GM12878 (cell line): ENCODE measurements around the gene NHS. TPM values are rescaled to one million over a fixed set of nuclear protein-coding genes. Genes with fewer than 3 reads are reported as not detected.

Experiments used
- ATAC-seq: fragments of 200-7000 bp; cut with Tn5 transposase; 3 replicates; pipeline ENCODE4 v1.9.1; 2020; ENCODE audit warnings: mild to moderate bottlenecking, moderate library complexity
- BruUV-seq: library from RNA; stranded (reverse); fragments of 400-500 nt; replicated peaks from 2 replicates; lab custom pipeline; 2021; lab: Mats Ljungman, UMichigan
- CTCF ChIA-PET: fragments of 300-600 bp; sonication (Branson Sonifier 250); formaldehyde crosslinking; extraction: SDS; loops from one replicate; lab custom pipeline; 2021; ENCODE audit warnings: inconsistent platforms; lab: Yijun Ruan, JAX
- POLR2A ChIA-PET: fragments of 350-600 bp; formaldehyde crosslinking; extraction: SDS; loops from one replicate; lab custom pipeline; 2021; ENCODE audit warnings: inconsistent platforms; lab: Charles Lee
- RAD21 ChIA-PET: fragments of 300-600 bp; sonication (Branson Sonifier 250); formaldehyde crosslinking; loops from one replicate; lab custom pipeline; 2023; ENCODE audit warnings: antibody characterized with exemption; ENCODE audit not compliant: unreplicated experiment; lab: Charles Lee
- SMC1A ChIA-PET: fragments of 300-600 bp; sonication (Branson Sonifier 250); formaldehyde crosslinking; loops from one replicate; lab custom pipeline; 2023; ENCODE audit not compliant: unreplicated experiment, uncharacterized antibody; lab: Charles Lee
- DNase-seq: peaks from one replicate; pipeline ENCODE4 v3.0.0-alpha.2; 2011; ENCODE audit warnings: low read depth, low spot score
- FAIRE-seq: peaks from 3 replicates; lab custom pipeline; 2011; peaks lifted over from hg19 to GRCh38; lab: Jason Lieb, UNC
- H2AFZ ChIP-seq: 2 replicates; pipeline ENCODE4 v1.6.0; 2011; ENCODE audit warnings: low read depth, low read length, control low read depth; ENCODE audit not compliant: control insufficient read depth
- H3K27ac ChIP-seq: 2 replicates; pipeline ENCODE4 v1.5.1; 2011; ENCODE audit warnings: control low read depth; ENCODE audit not compliant: control insufficient read depth, insufficient read depth
- H3K27me3 ChIP-seq, 2 experiments: replicated peaks in 1 of 2; 2 replicates each; pipeline versions ENCODE4 v1.6.0 to v1.6.1; 2011; ENCODE audit warnings: low read length in 1 of 2; ENCODE audit not compliant: control insufficient read depth in 2 of 2, insufficient read depth in 2 of 2
- H3K36me3 ChIP-seq, 2 experiments: 2 replicates each; pipeline ENCODE4 v1.5.1; 2011; ENCODE audit warnings: low read length in 1 of 2; ENCODE audit not compliant: control insufficient read depth in 2 of 2, insufficient read depth in 2 of 2
- H3K4me1 ChIP-seq: 2 replicates; pipeline ENCODE4 v1.6.1; 2011; ENCODE audit warnings: mild to moderate bottlenecking, low read length, moderate library complexity, mixed read lengths; ENCODE audit not compliant: control insufficient read depth, insufficient read depth
- H3K4me2 ChIP-seq: 2 replicates; pipeline ENCODE4 v1.6.0; 2011; ENCODE audit warnings: control low read depth; ENCODE audit not compliant: control insufficient read depth, insufficient read depth
- H3K4me3 ChIP-seq: fragments of 200-600 bp; sonication (generic); 2 replicates; pipeline ENCODE4 v1.5.1; 2016
- H3K79me2 ChIP-seq: 2 replicates; pipeline ENCODE4 v1.6.0; 2011; ENCODE audit warnings: low read length; ENCODE audit not compliant: control insufficient read depth, insufficient read depth
- H3K9ac ChIP-seq: 2 replicates; pipeline ENCODE4 v1.8.0; 2011; ENCODE audit warnings: low read length, control low read depth, mixed read lengths; ENCODE audit not compliant: control insufficient read depth, insufficient read depth
- H3K9me3 ChIP-seq: replicated peaks from 3 replicates; pipeline ENCODE4 v1.5.1; 2011; ENCODE audit warnings: mild to moderate bottlenecking, low read length; ENCODE audit not compliant: control insufficient read depth, insufficient read depth
- H4K20me1 ChIP-seq: 2 replicates; pipeline ENCODE4 v1.6.0; 2011; ENCODE audit not compliant: control insufficient read depth, insufficient read depth
- ATF7 ChIP-seq: fragments of 450-650 bp; IDR thresholded peaks from 2 replicates; pipeline ENCODE4 v1.6.1; 2016; ENCODE audit warnings: low read depth, mild to moderate bottlenecking
- BHLHE40 ChIP-seq, 2 experiments: fragments of 450-650 bp in 1 of 2; IDR thresholded peaks; 2 replicates each; pipeline ENCODE4 v1.6.1; 2011 to 2017; ENCODE audit warnings: low read depth in 2 of 2, borderline replicate concordance in 1 of 2, improper control_type of control experiment in 1 of 2, low read length in 1 of 2, mild to moderate bottlenecking in 1 of 2
- CHD4 ChIP-seq: fragments of 200-600 bp; sonication (generic); IDR thresholded peaks from 2 replicates; pipeline ENCODE4 v1.6.1; 2016; ENCODE audit warnings: mild to moderate bottlenecking
- FOXK2 ChIP-seq: fragments of 450-650 bp; IDR thresholded peaks from 2 replicates; pipeline ENCODE4 v1.6.1; 2017; ENCODE audit warnings: mild to moderate bottlenecking, moderate library complexity
- KAT2A ChIP-seq: conservative IDR thresholded peaks from 2 replicates; pipeline ENCODE4 v1.6.1; 2011; ENCODE audit warnings: low read depth, low read length; ENCODE audit not compliant: control insufficient read depth
- MYC ChIP-seq: IDR thresholded peaks from 2 replicates; pipeline ENCODE4 v1.6.1; 2011; ENCODE audit warnings: mild to moderate bottlenecking, low read length, moderate library complexity, inconsistent platforms; ENCODE audit not compliant: insufficient read depth, insufficient replicate concordance, insufficient read length, severe bottlenecking
- NBN ChIP-seq: fragments of 450-650 bp; IDR thresholded peaks from 2 replicates; pipeline ENCODE4 v1.6.1; 2016
- NRF1 ChIP-seq: conservative IDR thresholded peaks from 2 replicates; pipeline ENCODE4 v1.6.1; 2011; ENCODE audit warnings: mild to moderate bottlenecking, low read depth, low read length, improper control_type of control experiment
- PAX8 ChIP-seq: fragments of 450-650 bp; IDR thresholded peaks from 2 replicates; pipeline ENCODE4 v1.6.1; 2017; ENCODE audit warnings: mild to moderate bottlenecking, moderate library complexity
- POLR2A ChIP-seq: IDR thresholded peaks from 2 replicates; pipeline ENCODE4 v1.6.1; 2011; ENCODE audit warnings: low read depth, mild to moderate bottlenecking, low read length
- POLR2AphosphoS2 ChIP-seq: IDR thresholded peaks from 2 replicates; pipeline ENCODE4 v1.6.1; 2011; ENCODE audit warnings: low read depth, mild to moderate bottlenecking, low read length, improper control_type of control experiment, moderate library complexity
- SMARCA5 ChIP-seq: fragments of 450-650 bp; IDR thresholded peaks from 2 replicates; pipeline ENCODE4 v1.6.1; 2017; ENCODE audit warnings: mild to moderate bottlenecking
- STAT3 ChIP-seq: IDR thresholded peaks from 2 replicates; pipeline ENCODE4 v1.6.1; 2011; ENCODE audit warnings: low read depth, low read length, improper control_type of control experiment
- SUZ12 ChIP-seq: fragments of 200-600 bp; sonication (generic); IDR thresholded peaks from one replicate; pipeline ENCODE4 v1.6.1; 2018; ENCODE audit warnings: antibody characterized with exemption, mild to moderate bottlenecking; ENCODE audit not compliant: unreplicated experiment
- TARDBP ChIP-seq: IDR thresholded peaks from 2 replicates; pipeline ENCODE4 v1.6.1; 2016; ENCODE audit warnings: borderline replicate concordance
- ZSCAN29 ChIP-seq: fragments of 450-650 bp; IDR thresholded peaks from 2 replicates; pipeline ENCODE4 v1.6.1; 2017; ENCODE audit warnings: mild to moderate bottlenecking, moderate library complexity
- WGBS: methylation state at CpG from one replicate; pipeline ENCODE4 v1.1.6; 2016; ENCODE audit warnings: low lambda C conversion rate; ENCODE audit not compliant: insufficient replicate concordance, insufficient coverage; ENCODE audit errors: missing lambda C conversion rate; 5-methylcytosine and 5-hydroxymethylcytosine counted together
- in situ Hi-C: fragments of 300-500 bp; cut with MboI; formaldehyde crosslinking; loops from 9 replicates; pipeline ENCODE4 v1.14.3; 2018; ENCODE audit warnings: mixed read lengths
- intact Hi-C: fragments of 100-400 bp; cut with micrococcal nuclease; formaldehyde crosslinking; loops from one replicate; pipeline ENCODE4 v1.14.2; 2022; ENCODE audit not compliant: unreplicated experiment
- polyA plus RNA-seq, 11 experiments: library from polyadenylated mRNA; depleted of rRNA in 4 of 11; unstranded in 6 of 11; stranded (reverse) in 5 of 11; fragments of >200 nt; fragmentation: Nextera tagmentation in 4 of 11; fragmentation: Illumina TruSeq in 1 of 11; extraction: Ambion mirVana in 4 of 11; extraction: Trizol in 1 of 11; gene quantifications; 1 replicate in 1 of 11; 2 replicates in 10 of 11; pipeline versions ENCODE4 v1.2.1 to v1.2.3, GENCODE V29; 2011 to 2016; ENCODE audit warnings: inconsistent platforms in 2 of 11, missing spikeins in 2 of 11, low read depth in 1 of 11
- total RNA-seq, 4 experiments: library from RNA; depleted of rRNA in 3 of 4; stranded (reverse); fragments of >200 nt in 3 of 4; fragmentation: Illumina TruSeq in 1 of 4; extraction: Trizol in 1 of 4; gene quantifications; 2 replicates each; pipeline versions ENCODE4 v1.2.1 to v1.2.3, GENCODE V29; 2013 to 2021
- TF ChIP-seq, protein P1 (sequence below): fragments of 450-650 bp; IDR thresholded peaks from 2 replicates; pipeline ENCODE4 v1.6.1; 2014; ENCODE audit warnings: mild to moderate bottlenecking
- TF ChIP-seq, protein P2 (sequence below): IDR thresholded peaks from 2 replicates; pipeline ENCODE4 v1.6.1; 2011; ENCODE audit warnings: mild to moderate bottlenecking, low read depth, low read length, moderate library complexity; ENCODE audit not compliant: insufficient replicate concordance
- TF ChIP-seq, protein P3 (sequence below): fragments of 450-650 bp; conservative IDR thresholded peaks from 2 replicates; pipeline ENCODE4 v1.6.1; 2017; ENCODE audit warnings: mild to moderate bottlenecking, moderate library complexity

NHS gene
- total and polyA plus RNA-seq, 10 of the 15 experiments (the other 5 are each of a cell fraction or from before 2014, with no cell fraction given), result under 0.01 to 0.07 (median 0.03) TPM; not detected in 7

DNA sequence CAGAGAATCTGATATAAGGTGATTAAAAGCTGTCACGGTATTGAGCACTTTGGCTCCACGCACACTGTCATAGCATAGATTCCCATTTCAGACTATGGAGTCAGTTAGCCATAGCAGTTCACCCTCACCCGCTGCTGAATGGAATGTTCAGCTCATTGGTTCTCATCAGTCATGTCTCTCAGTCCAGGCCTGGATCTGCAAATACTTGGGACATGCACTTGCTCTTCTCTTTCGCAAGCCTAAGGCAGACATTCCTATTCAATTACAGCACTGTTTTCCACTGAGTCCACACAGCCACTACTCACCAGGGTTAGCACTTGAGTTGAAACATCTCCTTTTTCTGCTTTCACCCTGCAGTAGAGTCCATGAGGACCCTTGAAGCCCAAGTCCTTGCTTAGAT, 331.7 kb downstream of the NHS start:
- ChIA-PET POLR2A (no interaction called here), SMC1A (no interaction called here)
- H3K36me3 ChIP-seq, result no peaks in the 10 kb centered on the region
- H3K4me3 ChIP-seq, result no peak overlapping the region
- TF ChIP-seq SMARCA5, result no peak
- no peak for TF ChIP-seq POLR2AphosphoS2
- TF ChIP-seq, protein P1, sequence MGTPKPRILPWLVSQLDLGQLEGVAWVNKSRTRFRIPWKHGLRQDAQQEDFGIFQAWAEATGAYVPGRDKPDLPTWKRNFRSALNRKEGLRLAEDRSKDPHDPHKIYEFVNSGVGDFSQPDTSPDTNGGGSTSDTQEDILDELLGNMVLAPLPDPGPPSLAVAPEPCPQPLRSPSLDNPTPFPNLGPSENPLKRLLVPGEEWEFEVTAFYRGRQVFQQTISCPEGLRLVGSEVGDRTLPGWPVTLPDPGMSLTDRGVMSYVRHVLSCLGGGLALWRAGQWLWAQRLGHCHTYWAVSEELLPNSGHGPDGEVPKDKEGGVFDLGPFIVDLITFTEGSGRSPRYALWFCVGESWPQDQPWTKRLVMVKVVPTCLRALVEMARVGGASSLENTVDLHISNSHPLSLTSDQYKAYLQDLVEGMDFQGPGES, result no peak
- no peak for TF ChIP-seq KAT2A
- TF ChIP-seq TARDBP, result no peak
- TF ChIP-seq STAT3, result no peak
- TF ChIP-seq CHD4, result no peak
- TF ChIP-seq, protein P2, sequence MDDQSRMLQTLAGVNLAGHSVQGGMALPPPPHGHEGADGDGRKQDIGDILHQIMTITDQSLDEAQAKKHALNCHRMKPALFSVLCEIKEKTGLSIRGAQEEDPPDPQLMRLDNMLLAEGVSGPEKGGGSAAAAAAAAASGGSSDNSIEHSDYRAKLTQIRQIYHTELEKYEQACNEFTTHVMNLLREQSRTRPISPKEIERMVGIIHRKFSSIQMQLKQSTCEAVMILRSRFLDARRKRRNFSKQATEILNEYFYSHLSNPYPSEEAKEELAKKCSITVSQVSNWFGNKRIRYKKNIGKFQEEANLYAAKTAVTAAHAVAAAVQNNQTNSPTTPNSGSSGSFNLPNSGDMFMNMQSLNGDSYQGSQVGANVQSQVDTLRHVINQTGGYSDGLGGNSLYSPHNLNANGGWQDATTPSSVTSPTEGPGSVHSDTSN, result no peak
- TF ChIP-seq PAX8, result no peak
- no peak for TF ChIP-seq ZSCAN29
- no peak for TF ChIP-seq SUZ12
- no peak for TF ChIP-seq FOXK2
- TF ChIP-seq POLR2A, result no peak
- TF ChIP-seq NBN, result no peak
- no peak for TF ChIP-seq ATF7
- no peak for TF ChIP-seq NRF1
- no peak for TF ChIP-seq MYC
- TF ChIP-seq, protein P3, sequence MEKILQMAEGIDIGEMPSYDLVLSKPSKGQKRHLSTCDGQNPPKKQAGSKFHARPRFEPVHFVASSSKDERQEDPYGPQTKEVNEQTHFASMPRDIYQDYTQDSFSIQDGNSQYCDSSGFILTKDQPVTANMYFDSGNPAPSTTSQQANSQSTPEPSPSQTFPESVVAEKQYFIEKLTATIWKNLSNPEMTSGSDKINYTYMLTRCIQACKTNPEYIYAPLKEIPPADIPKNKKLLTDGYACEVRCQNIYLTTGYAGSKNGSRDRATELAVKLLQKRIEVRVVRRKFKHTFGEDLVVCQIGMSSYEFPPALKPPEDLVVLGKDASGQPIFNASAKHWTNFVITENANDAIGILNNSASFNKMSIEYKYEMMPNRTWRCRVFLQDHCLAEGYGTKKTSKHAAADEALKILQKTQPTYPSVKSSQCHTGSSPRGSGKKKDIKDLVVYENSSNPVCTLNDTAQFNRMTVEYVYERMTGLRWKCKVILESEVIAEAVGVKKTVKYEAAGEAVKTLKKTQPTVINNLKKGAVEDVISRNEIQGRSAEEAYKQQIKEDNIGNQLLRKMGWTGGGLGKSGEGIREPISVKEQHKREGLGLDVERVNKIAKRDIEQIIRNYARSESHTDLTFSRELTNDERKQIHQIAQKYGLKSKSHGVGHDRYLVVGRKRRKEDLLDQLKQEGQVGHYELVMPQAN, result no peak
- TF ChIP-seq BHLHE40 (IDR thresholded peaks at IDR 0.05; ENCODE audit: borderline replicate concordance in 1 of 2, low read depth in 2 of 2, low read length in 1 of 2), result no peak
- TF ChIP-seq, all 136 proteins: peak for 0
- Histone ChIP-seq H3K4me1 (no peaks in the 10 kb centered on the region), H4K20me1 (no peaks in the 10 kb centered on the region), H3K27me3 (no peaks in the 10 kb centered on the region), H3K27ac (no peak overlapping the region), H3K9ac (no peak overlapping the region), H3K79me2 (no peaks in the 10 kb centered on the region), H2AFZ (no peak overlapping the region), H3K4me2 (no peak overlapping the region), H3K9me3 (no peaks in the 10 kb centered on the region)
- ChIA-PET RAD21 (no interaction called here), CTCF (no interaction called here)
- no peak for FAIRE-seq
- intact Hi-C loops, result no loop called here
- in situ Hi-C loops, result no loop called here
- BruUV-seq, result no TSS peak
- no peak for DNase-seq
- no peak for ATAC-seq
- WGBS, result 64% methylated on average over 4 of the region's 4 CpGs
